Measurements from ENCODE around the gene PLCB1. TPM values are rescaled to one million over a fixed set of nuclear protein-coding genes. Genes with fewer than 3 reads are reported as not detected.

PLCB1 gene
- total RNA-seq, 1 experiment from 2014 or later = 11.3 TPM

DNA sequence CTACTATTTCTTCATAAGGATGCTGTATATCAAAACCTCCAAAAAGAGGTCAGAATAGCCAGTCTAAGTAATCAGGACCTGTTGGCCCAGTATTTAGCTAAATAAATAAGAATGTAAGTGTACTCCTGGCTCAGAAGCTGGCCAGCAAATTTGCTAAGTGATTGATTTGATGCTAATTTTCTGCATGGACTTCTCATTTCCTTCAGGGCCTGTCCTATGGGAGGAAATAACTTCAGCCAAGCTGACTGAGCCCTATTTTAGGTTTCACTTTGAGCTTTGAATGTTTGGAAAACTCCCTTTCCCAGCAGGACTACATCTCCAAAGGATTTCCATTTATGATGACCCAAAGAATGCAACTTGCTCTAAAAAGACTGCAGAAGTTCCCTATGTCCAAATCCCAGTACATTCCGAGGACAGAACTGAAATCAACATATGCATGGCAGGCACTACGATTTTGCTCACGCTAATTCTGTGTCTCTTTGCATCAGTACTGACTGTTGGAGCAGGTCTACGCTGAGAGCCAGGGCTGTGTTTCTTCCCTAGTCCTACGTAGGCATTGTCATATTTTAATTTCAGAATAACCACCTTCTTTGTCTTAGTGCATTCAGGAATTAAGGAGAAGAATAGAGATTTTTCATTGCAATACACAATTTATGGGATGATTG lies 495.4 kb downstream of the PLCB1 start:
- ChIA-PET CTCF (no interaction called here), POLR2A (no interaction called here)
- ATAC-seq (no peak), DNase-seq (ENCODE audit: low spot score) (no peak)
- no peaks in the 10 kb centered on the region for H3K27me3 Mint-ChIP-seq (ENCODE audit: low read depth)
- H3K4me3 Mint-ChIP-seq = no peak overlapping the region
- no peaks in the 10 kb centered on the region for H3K36me3 Mint-ChIP-seq
- no peaks in the 10 kb centered on the region for H3K9me3 Mint-ChIP-seq
- peaks cover 7% of the 10 kb centered on the region for H3K4me1 Mint-ChIP-seq
- no peak overlapping the region for H3K27ac Mint-ChIP-seq
- no peak for TF ChIP-seq FOXJ3 (CRISPR knock-in tag; IDR thresholded peaks at IDR 0.05; ENCODE audit: borderline replicate concordance)
- TF ChIP-seq, protein P1, sequence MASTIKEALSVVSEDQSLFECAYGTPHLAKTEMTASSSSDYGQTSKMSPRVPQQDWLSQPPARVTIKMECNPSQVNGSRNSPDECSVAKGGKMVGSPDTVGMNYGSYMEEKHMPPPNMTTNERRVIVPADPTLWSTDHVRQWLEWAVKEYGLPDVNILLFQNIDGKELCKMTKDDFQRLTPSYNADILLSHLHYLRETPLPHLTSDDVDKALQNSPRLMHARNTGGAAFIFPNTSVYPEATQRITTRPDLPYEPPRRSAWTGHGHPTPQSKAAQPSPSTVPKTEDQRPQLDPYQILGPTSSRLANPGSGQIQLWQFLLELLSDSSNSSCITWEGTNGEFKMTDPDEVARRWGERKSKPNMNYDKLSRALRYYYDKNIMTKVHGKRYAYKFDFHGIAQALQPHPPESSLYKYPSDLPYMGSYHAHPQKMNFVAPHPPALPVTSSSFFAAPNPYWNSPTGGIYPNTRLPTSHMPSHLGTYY (CRISPR knock-in tag; IDR thresholded peaks at IDR 0.05) = no peak
- TF ChIP-seq, protein P2, sequence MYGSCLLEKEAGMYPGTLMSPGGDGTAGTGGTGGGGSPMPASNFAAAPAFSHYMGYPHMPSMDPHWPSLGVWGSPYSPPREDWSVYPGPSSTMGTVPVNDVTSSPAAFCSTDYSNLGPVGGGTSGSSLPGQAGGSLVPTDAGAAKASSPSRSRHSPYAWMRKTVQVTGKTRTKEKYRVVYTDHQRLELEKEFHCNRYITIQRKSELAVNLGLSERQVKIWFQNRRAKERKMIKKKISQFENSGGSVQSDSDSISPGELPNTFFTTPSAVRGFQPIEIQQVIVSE (CRISPR knock-in tag; IDR thresholded peaks at IDR 0.05; ENCODE audit: borderline replicate concordance) = no peak
- no peak for TF ChIP-seq ZNF121 (CRISPR knock-in tag; IDR thresholded peaks at IDR 0.05)
- no peak for TF ChIP-seq TCF7 (CRISPR knock-in tag; IDR thresholded peaks at IDR 0.05; ENCODE audit: low read depth)
- TF ChIP-seq, protein P3, sequence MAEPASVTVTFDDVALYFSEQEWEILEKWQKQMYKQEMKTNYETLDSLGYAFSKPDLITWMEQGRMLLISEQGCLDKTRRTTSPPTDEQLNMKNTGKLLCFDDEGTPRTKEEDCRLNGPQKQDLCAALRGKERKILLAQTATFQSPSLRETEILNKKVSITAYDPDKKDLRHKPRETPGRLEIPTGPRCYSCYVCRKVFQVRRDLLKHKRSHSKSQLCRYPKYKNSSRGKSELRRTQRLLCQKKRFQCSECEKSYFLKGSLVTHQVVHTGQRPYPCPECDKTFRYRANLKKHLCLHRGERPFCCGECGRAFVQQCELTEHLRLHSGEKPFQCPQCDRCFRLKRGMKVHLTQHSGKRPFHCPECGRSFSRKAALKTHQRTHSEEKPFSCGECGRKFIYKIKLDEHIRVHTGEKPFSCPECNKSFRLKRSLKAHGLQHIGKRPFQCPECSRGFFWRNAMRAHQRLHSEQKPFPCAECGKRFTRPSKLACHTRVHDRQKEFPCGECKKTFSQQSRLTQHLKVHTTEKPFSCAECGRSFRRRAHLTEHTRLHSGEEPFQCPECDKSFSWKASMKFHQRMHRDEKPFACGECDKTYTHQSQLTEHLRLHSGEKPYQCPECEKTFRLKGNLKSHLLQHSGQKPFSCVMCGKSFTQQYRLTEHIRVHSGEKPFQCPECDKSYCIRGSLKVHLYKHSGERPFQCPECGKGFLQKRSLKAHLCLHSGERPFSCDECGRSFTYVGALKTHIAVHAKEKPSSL (CRISPR knock-in tag; conservative IDR thresholded peaks at IDR 0.05) = no peak
- TF ChIP-seq, protein P4, sequence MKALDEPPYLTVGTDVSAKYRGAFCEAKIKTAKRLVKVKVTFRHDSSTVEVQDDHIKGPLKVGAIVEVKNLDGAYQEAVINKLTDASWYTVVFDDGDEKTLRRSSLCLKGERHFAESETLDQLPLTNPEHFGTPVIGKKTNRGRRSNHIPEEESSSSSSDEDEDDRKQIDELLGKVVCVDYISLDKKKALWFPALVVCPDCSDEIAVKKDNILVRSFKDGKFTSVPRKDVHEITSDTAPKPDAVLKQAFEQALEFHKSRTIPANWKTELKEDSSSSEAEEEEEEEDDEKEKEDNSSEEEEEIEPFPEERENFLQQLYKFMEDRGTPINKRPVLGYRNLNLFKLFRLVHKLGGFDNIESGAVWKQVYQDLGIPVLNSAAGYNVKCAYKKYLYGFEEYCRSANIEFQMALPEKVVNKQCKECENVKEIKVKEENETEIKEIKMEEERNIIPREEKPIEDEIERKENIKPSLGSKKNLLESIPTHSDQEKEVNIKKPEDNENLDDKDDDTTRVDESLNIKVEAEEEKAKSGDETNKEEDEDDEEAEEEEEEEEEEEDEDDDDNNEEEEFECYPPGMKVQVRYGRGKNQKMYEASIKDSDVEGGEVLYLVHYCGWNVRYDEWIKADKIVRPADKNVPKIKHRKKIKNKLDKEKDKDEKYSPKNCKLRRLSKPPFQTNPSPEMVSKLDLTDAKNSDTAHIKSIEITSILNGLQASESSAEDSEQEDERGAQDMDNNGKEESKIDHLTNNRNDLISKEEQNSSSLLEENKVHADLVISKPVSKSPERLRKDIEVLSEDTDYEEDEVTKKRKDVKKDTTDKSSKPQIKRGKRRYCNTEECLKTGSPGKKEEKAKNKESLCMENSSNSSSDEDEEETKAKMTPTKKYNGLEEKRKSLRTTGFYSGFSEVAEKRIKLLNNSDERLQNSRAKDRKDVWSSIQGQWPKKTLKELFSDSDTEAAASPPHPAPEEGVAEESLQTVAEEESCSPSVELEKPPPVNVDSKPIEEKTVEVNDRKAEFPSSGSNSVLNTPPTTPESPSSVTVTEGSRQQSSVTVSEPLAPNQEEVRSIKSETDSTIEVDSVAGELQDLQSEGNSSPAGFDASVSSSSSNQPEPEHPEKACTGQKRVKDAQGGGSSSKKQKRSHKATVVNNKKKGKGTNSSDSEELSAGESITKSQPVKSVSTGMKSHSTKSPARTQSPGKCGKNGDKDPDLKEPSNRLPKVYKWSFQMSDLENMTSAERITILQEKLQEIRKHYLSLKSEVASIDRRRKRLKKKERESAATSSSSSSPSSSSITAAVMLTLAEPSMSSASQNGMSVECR (CRISPR knock-in tag; IDR thresholded peaks at IDR 0.05; ENCODE audit: borderline replicate concordance) = no peak
- TF ChIP-seq, protein P5, sequence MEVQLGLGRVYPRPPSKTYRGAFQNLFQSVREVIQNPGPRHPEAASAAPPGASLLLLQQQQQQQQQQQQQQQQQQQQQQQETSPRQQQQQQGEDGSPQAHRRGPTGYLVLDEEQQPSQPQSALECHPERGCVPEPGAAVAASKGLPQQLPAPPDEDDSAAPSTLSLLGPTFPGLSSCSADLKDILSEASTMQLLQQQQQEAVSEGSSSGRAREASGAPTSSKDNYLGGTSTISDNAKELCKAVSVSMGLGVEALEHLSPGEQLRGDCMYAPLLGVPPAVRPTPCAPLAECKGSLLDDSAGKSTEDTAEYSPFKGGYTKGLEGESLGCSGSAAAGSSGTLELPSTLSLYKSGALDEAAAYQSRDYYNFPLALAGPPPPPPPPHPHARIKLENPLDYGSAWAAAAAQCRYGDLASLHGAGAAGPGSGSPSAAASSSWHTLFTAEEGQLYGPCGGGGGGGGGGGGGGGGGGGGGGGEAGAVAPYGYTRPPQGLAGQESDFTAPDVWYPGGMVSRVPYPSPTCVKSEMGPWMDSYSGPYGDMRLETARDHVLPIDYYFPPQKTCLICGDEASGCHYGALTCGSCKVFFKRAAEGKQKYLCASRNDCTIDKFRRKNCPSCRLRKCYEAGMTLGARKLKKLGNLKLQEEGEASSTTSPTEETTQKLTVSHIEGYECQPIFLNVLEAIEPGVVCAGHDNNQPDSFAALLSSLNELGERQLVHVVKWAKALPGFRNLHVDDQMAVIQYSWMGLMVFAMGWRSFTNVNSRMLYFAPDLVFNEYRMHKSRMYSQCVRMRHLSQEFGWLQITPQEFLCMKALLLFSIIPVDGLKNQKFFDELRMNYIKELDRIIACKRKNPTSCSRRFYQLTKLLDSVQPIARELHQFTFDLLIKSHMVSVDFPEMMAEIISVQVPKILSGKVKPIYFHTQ (CRISPR knock-in tag; IDR thresholded peaks at IDR 0.05) = no peak
- TF ChIP-seq, protein P6, sequence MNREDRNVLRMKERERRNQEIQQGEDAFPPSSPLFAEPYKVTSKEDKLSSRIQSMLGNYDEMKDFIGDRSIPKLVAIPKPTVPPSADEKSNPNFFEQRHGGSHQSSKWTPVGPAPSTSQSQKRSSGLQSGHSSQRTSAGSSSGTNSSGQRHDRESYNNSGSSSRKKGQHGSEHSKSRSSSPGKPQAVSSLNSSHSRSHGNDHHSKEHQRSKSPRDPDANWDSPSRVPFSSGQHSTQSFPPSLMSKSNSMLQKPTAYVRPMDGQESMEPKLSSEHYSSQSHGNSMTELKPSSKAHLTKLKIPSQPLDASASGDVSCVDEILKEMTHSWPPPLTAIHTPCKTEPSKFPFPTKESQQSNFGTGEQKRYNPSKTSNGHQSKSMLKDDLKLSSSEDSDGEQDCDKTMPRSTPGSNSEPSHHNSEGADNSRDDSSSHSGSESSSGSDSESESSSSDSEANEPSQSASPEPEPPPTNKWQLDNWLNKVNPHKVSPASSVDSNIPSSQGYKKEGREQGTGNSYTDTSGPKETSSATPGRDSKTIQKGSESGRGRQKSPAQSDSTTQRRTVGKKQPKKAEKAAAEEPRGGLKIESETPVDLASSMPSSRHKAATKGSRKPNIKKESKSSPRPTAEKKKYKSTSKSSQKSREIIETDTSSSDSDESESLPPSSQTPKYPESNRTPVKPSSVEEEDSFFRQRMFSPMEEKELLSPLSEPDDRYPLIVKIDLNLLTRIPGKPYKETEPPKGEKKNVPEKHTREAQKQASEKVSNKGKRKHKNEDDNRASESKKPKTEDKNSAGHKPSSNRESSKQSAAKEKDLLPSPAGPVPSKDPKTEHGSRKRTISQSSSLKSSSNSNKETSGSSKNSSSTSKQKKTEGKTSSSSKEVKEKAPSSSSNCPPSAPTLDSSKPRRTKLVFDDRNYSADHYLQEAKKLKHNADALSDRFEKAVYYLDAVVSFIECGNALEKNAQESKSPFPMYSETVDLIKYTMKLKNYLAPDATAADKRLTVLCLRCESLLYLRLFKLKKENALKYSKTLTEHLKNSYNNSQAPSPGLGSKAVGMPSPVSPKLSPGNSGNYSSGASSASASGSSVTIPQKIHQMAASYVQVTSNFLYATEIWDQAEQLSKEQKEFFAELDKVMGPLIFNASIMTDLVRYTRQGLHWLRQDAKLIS (CRISPR knock-in tag; IDR thresholded peaks at IDR 0.05; ENCODE audit: borderline replicate concordance) = no peak
- TF ChIP-seq RORB (CRISPR knock-in tag; IDR thresholded peaks at IDR 0.05) = no peak
- no peak for TF ChIP-seq ZNF263 (CRISPR knock-in tag; IDR thresholded peaks at IDR 0.05; ENCODE audit: low read depth)
- TF ChIP-seq CREB1 (CRISPR knock-in tag; IDR thresholded peaks at IDR 0.05) = no peak
- TF ChIP-seq, protein P7, sequence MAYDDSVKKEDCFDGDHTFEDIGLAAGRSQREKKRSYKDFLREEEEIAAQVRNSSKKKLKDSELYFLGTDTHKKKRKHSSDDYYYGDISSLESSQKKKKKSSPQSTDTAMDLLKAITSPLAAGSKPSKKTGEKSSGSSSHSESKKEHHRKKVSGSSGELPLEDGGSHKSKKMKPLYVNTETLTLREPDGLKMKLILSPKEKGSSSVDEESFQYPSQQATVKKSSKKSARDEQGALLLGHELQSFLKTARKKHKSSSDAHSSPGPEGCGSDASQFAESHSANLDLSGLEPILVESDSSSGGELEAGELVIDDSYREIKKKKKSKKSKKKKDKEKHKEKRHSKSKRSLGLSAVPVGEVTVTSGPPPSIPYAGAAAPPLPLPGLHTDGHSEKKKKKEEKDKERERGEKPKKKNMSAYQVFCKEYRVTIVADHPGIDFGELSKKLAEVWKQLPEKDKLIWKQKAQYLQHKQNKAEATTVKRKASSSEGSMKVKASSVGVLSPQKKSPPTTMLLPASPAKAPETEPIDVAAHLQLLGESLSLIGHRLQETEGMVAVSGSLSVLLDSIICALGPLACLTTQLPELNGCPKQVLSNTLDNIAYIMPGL (CRISPR knock-in tag; IDR thresholded peaks at IDR 0.05) = no peak
- TF ChIP-seq EMX1 (CRISPR knock-in tag; IDR thresholded peaks at IDR 0.05) = no peak

Data from WTC11 (cell line).